ENCODE data around the gene DLG5. TPM values are rescaled to one million over a fixed set of nuclear protein-coding genes. Genes with fewer than 3 reads are reported as not detected.

DLG5 gene
- total RNA-seq, 3 donors from 2014 or later = 28.9 to 78.3 (median 35.1) TPM

- ATAC-seq (no peak), DNase-seq (no peak)
- Histone ChIP-seq H3K4me3 (no peak overlapping the region), H3K9me3 (no peaks in the 10 kb centered on the region), H3K4me1 (ENCODE audit: low read depth) (no peaks in the 10 kb centered on the region), H3K36me3 (ENCODE audit: low read depth) (no peaks in the 10 kb centered on the region)
- intact Hi-C loops (cut with DNase I, micrococcal nuclease) = no loop called here
- TF ChIP-seq CTCF (IDR thresholded peaks at IDR 0.05) = no peak
Measured at GRCh38 chr10:77959887-77960455, 33.4 kb upstream of the DLG5 start.

- Histone ChIP-seq H3K4me1 (ENCODE audit: low read depth) (no peaks in the 10 kb centered on the region), H3K4me3 (no peak overlapping the region), H3K9me3 (no peaks in the 10 kb centered on the region), H3K36me3 (ENCODE audit: low read depth) (no peaks in the 10 kb centered on the region)
- DNase-seq (no peak), ATAC-seq (no peak)
- intact Hi-C loops (cut with DNase I, micrococcal nuclease) = no loop called here
- TF ChIP-seq CTCF (IDR thresholded peaks at IDR 0.05) = no peak
Measured at GRCh38 chr10:77959384-77959783, 32.8 kb upstream of the DLG5 start.

- intact Hi-C loops (cut with DNase I, micrococcal nuclease) = no loop called here
- no peaks in the 10 kb centered on the region for H3K36me3 ChIP-seq (ENCODE audit: low read depth)
- H3K4me3 ChIP-seq = no peak overlapping the region
- TF ChIP-seq CTCF (IDR thresholded peaks at IDR 0.05) = no peak
- DNase-seq (no peak), ATAC-seq (no peak)
- peaks cover 20% of the 10 kb centered on the region for H3K9me3 ChIP-seq
- H3K4me1 ChIP-seq (ENCODE audit: low read depth) = no peaks in the 10 kb centered on the region
Measured at GRCh38 chr10:77955136-77955535, 28.6 kb upstream of the DLG5 start.

- Histone ChIP-seq H3K9me3 (peaks cover 20% of the 10 kb centered on the region), H3K4me3 (no peak overlapping the region), H3K4me1 (ENCODE audit: low read depth) (no peaks in the 10 kb centered on the region), H3K36me3 (ENCODE audit: low read depth) (no peaks in the 10 kb centered on the region)
- ATAC-seq = no peak
- intact Hi-C loops (cut with DNase I, micrococcal nuclease) = no loop called here
- no peak for TF ChIP-seq CTCF (IDR thresholded peaks at IDR 0.05)
- DNase-seq = no peak
Measured at GRCh38 chr10:77949167-77949566, 22.6 kb upstream of the DLG5 start.

- TF ChIP-seq CTCF (IDR thresholded peaks at IDR 0.05) = no peak
- ATAC-seq (no peak), DNase-seq (no peak)
- no peaks in the 10 kb centered on the region for H3K4me1 ChIP-seq (ENCODE audit: low read depth)
- H3K36me3 ChIP-seq (ENCODE audit: low read depth) = no peaks in the 10 kb centered on the region
- peaks cover 7% of the 10 kb centered on the region for H3K9me3 ChIP-seq
- intact Hi-C loops (cut with DNase I, micrococcal nuclease) = no loop called here
- H3K4me3 ChIP-seq = no peak overlapping the region
Measured at GRCh38 chr10:77946084-77946483, 19.5 kb upstream of the DLG5 start.

- no peak for ATAC-seq
- Histone ChIP-seq H3K4me3 (no peak overlapping the region), H3K4me1 (ENCODE audit: low read depth) (no peaks in the 10 kb centered on the region), H3K36me3 (ENCODE audit: low read depth) (no peaks in the 10 kb centered on the region), H3K9me3 (no peaks in the 10 kb centered on the region)
- intact Hi-C loops (cut with DNase I, micrococcal nuclease) = no loop called here
- no peak for TF ChIP-seq CTCF (IDR thresholded peaks at IDR 0.05)
- DNase-seq = no peak
Measured at GRCh38 chr10:77944519-77944918, 18.0 kb upstream of the DLG5 start.

All from mucosa of descending colon (tissue), 3 donors.